Uterus (tissue), 4 donors: ENCODE measurements around the gene CORO6. TPM values are rescaled to one million over a fixed set of nuclear protein-coding genes. Genes with fewer than 3 reads are reported as not detected.

Experiments
- DNase-seq, 2 donors: peaks; one replicate each; pipeline ENCODE4 v3.0.0-alpha.2; 2019 to 2020
- H3K27ac ChIP-seq, 2 donors: fragments of 200-600 bp; sonication (generic); 1 replicate in 1 of 2; 2 replicates in 1 of 2; pipeline ENCODE4 v1.5.1; 2016 to 2018
- H3K27me3 ChIP-seq, 2 donors: fragments of 200-600 bp; sonication (generic); one replicate each; pipeline ENCODE4 v1.5.1; 2018 to 2019; ENCODE audit warnings: control low read depth in 1 of 2
- H3K36me3 ChIP-seq, 2 donors: fragments of 200-600 bp; sonication (generic); one replicate each; pipeline ENCODE4 v1.5.1; 2019; ENCODE audit warnings: control low read depth in 1 of 2
- H3K4me1 ChIP-seq, 2 donors: fragments of 200-600 bp; sonication (generic); one replicate each; pipeline ENCODE4 v1.5.1; 2018 to 2019; ENCODE audit warnings: control low read depth in 1 of 2
- H3K4me3 ChIP-seq, 2 donors: fragments of 200-600 bp; sonication (generic); 1 replicate in 1 of 2; 2 replicates in 1 of 2; pipeline ENCODE4 v1.5.1; 2018 to 2019; ENCODE audit warnings: mild to moderate bottlenecking in 1 of 2
- H3K9me3 ChIP-seq, 2 donors: fragments of 200-600 bp; sonication (generic); one replicate each; pipeline ENCODE4 v1.5.1; 2019; ENCODE audit warnings: control low read depth in 1 of 2
- CTCF ChIP-seq, 4 experiments: fragments of 200-600 bp in 2 of 4; fragments of 450-650 bp in 2 of 4; sonication (generic) in 2 of 4; IDR thresholded peaks; one replicate each; pipeline ENCODE4 v1.5.1; 2016 to 2019; ENCODE audit warnings: antibody characterized with exemption in 4 of 4, mild to moderate bottlenecking in 2 of 4, moderate library complexity in 1 of 4
- POLR2A ChIP-seq, 2 donors: fragments of 450-650 bp; IDR thresholded peaks; one replicate each; pipeline ENCODE4 v1.6.1; 2016; ENCODE audit warnings: antibody characterized with exemption in 2 of 2, mild to moderate bottlenecking in 1 of 2, moderate library complexity in 1 of 2
- intact Hi-C: fragments of 100-400 bp; cut with DNase I; formaldehyde crosslinking; loops from one replicate; pipeline ENCODE4 v1.15.1; 2023; ENCODE audit warnings: low total_unique reads
- total RNA-seq, 4 donors: library from RNA; depleted of rRNA in 3 of 4; stranded (reverse); fragments of >200 nt in 3 of 4; gene quantifications; one replicate each; pipeline versions ENCODE4 v1.1.0 to v1.2.4, GENCODE V29; 2014 to 2023
- donor health status: DM: yes; HTN: yes; CAD: no.

The CORO6 gene
- total RNA-seq, 4 donors from 2014 or later, result 3.8 to 7.8 (median 5.1) TPM

- peaks cover 0 to 26% of the 10 kb centered on the region in 2 donors for H3K4me1 ChIP-seq
- intact Hi-C loops, result no loop called here
These were observed 5.0 kb downstream of the CORO6 start for GRCh38 chr17:29617481-29618271.

GRCh38 chr17:29617125-29617480 lies 5.6 kb downstream of the CORO6 start:
- Histone ChIP-seq H3K27ac (no peak overlapping the region), H3K9me3 (no peaks in the 10 kb centered on the region), H3K27me3 (peaks cover 0 to 11% of the 10 kb centered on the region in 2 donors), H3K4me3 (no peak overlapping the region), H3K36me3 (no peaks in the 10 kb centered on the region), H3K4me1 (peaks cover 0 to 26% of the 10 kb centered on the region in 2 donors)
- DNase-seq, result peak in 1 of 2 donors; percentile 62
- TF ChIP-seq POLR2A (IDR thresholded peaks at IDR 0.05) (no peak), CTCF (IDR thresholded peaks at IDR 0.05) (peak in 3 of 4 experiments; percentile 31 to 56 (median 41))
- intact Hi-C loops, result no loop called here

More at GRCh38 chr17:29617481-29618271, 5.0 kb downstream of the CORO6 start:
- DNase-seq, result peak in 1 of 2 donors; percentile 59
- peaks cover 0 to 11% of the 10 kb centered on the region in 2 donors for H3K27me3 ChIP-seq
- TF ChIP-seq CTCF (IDR thresholded peaks at IDR 0.05) (peak; percentile 39 to 52 (median 44)), POLR2A (IDR thresholded peaks at IDR 0.05) (peak in 1 of 2 donors; percentile 6)
- no peaks in the 10 kb centered on the region for H3K9me3 ChIP-seq
- H3K27ac ChIP-seq, result no peak overlapping the region
- no peaks in the 10 kb centered on the region for H3K36me3 ChIP-seq
- H3K4me3 ChIP-seq, result peak overlapping the region; percentile 3 to 11

GRCh38 chr17:29616300-29617048 lies 6.2 kb downstream of the CORO6 start:
- TF ChIP-seq POLR2A (IDR thresholded peaks at IDR 0.05) (no peak), CTCF (IDR thresholded peaks at IDR 0.05) (no peak)
- peak overlapping the region; percentile 34 to 37 for H3K4me3 ChIP-seq
- H3K27ac ChIP-seq, result no peak overlapping the region
- no peaks in the 10 kb centered on the region for H3K36me3 ChIP-seq
- no peak for DNase-seq
- intact Hi-C loops, result no loop called here
- peaks cover 0 to 11% of the 10 kb centered on the region in 2 donors for H3K27me3 ChIP-seq
- no peaks in the 10 kb centered on the region for H3K9me3 ChIP-seq
- peaks cover 0 to 26% of the 10 kb centered on the region in 2 donors for H3K4me1 ChIP-seq

GRCh38 chr17:29615492-29616299 lies 7.0 kb downstream of the CORO6 start:
- H3K27ac ChIP-seq, result no peak overlapping the region
- no peaks in the 10 kb centered on the region for H3K36me3 ChIP-seq
- H3K27me3 ChIP-seq, result peaks cover 0 to 11% of the 10 kb centered on the region in 2 donors
- peaks cover 0 to 26% of the 10 kb centered on the region in 2 donors for H3K4me1 ChIP-seq
- peak; percentile 42 to 76 for TF ChIP-seq POLR2A (IDR thresholded peaks at IDR 0.05)
- peak in 1 of 4 experiments; percentile 24 for TF ChIP-seq CTCF (IDR thresholded peaks at IDR 0.05)
- intact Hi-C loops, result no loop called here
- H3K9me3 ChIP-seq, result no peaks in the 10 kb centered on the region
- DNase-seq, result peak; percentile 82 to 89
- H3K4me3 ChIP-seq, result peak overlapping the region; percentile 34 to 37
